Measurements from ENCODE around the gene HDGF. TPM values are rescaled to one million over a fixed set of nuclear protein-coding genes. Genes with fewer than 3 reads are reported as not detected.

The HDGF gene
- total RNA-seq, 3 donors from 2014 or later (not counting 1 experiment from before 2014, with no cell fraction given), result 95.3 to 110 (median 96.6) TPM

DNA sequence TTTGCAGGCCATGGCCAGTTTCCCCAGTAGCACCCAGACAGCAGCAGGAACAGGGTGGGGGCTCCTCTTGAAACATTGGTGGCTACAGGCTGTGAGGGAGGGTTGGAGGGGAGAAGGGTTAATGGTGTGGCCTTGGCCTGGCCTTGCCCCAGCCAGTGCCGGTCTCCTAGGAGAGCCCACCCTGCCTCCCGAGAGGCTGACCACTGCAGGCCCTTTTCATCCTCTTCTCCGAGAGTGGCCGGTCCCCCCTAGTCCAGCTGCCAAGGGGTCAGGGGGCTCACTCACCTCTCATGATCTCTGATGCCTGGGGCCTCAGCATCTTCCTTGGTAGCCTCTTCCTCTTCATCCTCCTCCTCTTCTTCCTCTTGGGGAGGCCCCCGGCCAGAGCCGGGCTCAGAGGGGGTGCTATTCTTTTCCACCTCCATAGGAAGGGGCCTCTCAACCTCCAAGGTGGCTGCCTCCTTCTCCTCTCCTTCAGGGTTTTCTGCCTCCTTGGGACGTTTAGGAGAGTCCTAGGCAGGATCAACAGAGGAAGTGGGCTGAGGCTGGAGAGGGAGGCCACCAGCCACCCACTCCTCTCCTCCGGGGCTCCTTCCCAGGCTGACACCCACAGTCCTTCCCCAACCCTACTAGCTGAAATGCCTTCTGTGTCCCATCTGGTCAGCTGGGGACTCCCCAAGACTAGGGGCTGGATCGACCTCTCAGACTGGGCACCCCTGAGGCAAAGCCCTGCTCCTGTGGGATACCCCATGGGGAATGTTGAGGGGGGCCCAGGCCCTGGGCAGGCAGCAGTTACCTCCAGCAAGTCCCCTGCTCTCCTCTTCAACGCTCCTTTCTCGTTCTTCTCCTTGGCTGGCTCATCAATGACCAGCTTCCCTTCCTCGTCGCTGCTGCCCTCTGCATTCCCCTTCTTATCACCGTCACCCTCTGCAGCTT is 7.8 kb downstream of the HDGF start:
- Mint-ChIP-seq H3K4me1 (peaks cover 52 to 54% of the 10 kb centered on the region in 2 donors), H3K27ac (peak overlapping the region; percentile 57 to 94), H3K36me3 (no peaks in the 10 kb centered on the region), H3K27me3 (ENCODE audit: low read depth in 2 of 2) (no peaks in the 10 kb centered on the region), H3K4me3 (no peak overlapping the region), H3K9me3 (no peaks in the 10 kb centered on the region)
- intact Hi-C loops (cut with micrococcal nuclease), result no loop called here
- 89% methylated on average over 13 of the region's 14 CpGs for WGBS (ENCODE audit: insufficient coverage)
- DNase-seq (peak in 1 of 2 donors; percentile 7), ATAC-seq (no peak)
- no peaks in the 10 kb centered on the region for H3K27me3 ChIP-seq (ENCODE audit: control insufficient read depth, insufficient read depth, low read length)
- H3K27ac ChIP-seq (ENCODE audit: low read length), result no peak overlapping the region
- H3K4me1 ChIP-seq (ENCODE audit: control insufficient read depth, insufficient read depth, low read length), result peaks cover 42% of the 10 kb centered on the region
- H3K4me3 ChIP-seq (ENCODE audit: low read length), result no peak overlapping the region
- peaks cover 16% of the 10 kb centered on the region for H3K36me3 ChIP-seq (ENCODE audit: control insufficient read depth, insufficient read depth, low read length)
- TF ChIP-seq, protein P1, sequence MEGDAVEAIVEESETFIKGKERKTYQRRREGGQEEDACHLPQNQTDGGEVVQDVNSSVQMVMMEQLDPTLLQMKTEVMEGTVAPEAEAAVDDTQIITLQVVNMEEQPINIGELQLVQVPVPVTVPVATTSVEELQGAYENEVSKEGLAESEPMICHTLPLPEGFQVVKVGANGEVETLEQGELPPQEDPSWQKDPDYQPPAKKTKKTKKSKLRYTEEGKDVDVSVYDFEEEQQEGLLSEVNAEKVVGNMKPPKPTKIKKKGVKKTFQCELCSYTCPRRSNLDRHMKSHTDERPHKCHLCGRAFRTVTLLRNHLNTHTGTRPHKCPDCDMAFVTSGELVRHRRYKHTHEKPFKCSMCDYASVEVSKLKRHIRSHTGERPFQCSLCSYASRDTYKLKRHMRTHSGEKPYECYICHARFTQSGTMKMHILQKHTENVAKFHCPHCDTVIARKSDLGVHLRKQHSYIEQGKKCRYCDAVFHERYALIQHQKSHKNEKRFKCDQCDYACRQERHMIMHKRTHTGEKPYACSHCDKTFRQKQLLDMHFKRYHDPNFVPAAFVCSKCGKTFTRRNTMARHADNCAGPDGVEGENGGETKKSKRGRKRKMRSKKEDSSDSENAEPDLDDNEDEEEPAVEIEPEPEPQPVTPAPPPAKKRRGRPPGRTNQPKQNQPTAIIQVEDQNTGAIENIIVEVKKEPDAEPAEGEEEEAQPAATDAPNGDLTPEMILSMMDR (IDR thresholded peaks at IDR 0.05), result no peak
- no peaks in the 10 kb centered on the region for H3K9me3 ChIP-seq (ENCODE audit: control insufficient read depth, insufficient read depth, low read length)

- no peak overlapping the region for H3K4me3 Mint-ChIP-seq
- 100% methylated on average over 3 of the region's 4 CpGs for WGBS (ENCODE audit: insufficient coverage)
Measured at GRCh38 chr1:156742801-156743200, 8.7 kb downstream of the HDGF start.

DNA sequence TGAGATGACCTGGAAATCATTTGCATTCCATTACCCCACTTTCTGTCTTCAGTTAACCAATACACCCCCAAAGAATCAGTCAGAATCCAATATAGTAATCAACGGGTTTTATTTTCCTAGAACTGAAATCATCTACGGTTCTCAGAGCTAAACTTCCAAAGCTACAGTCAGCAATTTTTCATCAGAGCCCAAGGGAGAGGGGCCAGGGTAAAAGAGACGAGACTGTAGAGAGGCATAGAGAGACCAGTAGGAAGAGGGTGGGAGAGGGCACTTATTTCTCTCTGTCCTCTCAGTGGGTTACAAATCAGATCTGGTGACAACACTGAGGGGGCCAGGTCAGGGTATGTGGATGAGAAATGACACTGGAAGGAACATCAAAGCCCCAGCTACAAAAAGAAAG is 9.5 kb downstream of the HDGF start:
- Histone ChIP-seq H3K4me3 (ENCODE audit: low read length) (no peak overlapping the region), H3K27me3 (ENCODE audit: control insufficient read depth, insufficient read depth, low read length) (no peaks in the 10 kb centered on the region), H3K9me3 (ENCODE audit: control insufficient read depth, insufficient read depth, low read length) (no peaks in the 10 kb centered on the region), H3K27ac (ENCODE audit: low read length) (peak overlapping the region; percentile 84), H3K4me1 (ENCODE audit: control insufficient read depth, insufficient read depth, low read length) (peaks cover 26% of the 10 kb centered on the region), H3K36me3 (ENCODE audit: control insufficient read depth, insufficient read depth, low read length) (peaks cover 23% of the 10 kb centered on the region)
- no peak for ATAC-seq
- intact Hi-C loops (cut with micrococcal nuclease), result no loop called here
- TF ChIP-seq, protein P1 (IDR thresholded peaks at IDR 0.05), result no peak
- no peak overlapping the region for H3K4me3 Mint-ChIP-seq
- H3K4me1 Mint-ChIP-seq, result peaks cover 39 to 40% of the 10 kb centered on the region in 2 donors
- peak overlapping the region; percentile 95 to 96 for H3K27ac Mint-ChIP-seq
- DNase-seq, result peak in 1 of 2 donors; percentile 7
- H3K27me3 Mint-ChIP-seq (ENCODE audit: low read depth in 2 of 2), result no peaks in the 10 kb centered on the region
- no peaks in the 10 kb centered on the region for H3K36me3 Mint-ChIP-seq
- 86% methylated on average over 3 of the region's 3 CpGs for WGBS (ENCODE audit: insufficient coverage)
- no peaks in the 10 kb centered on the region for H3K9me3 Mint-ChIP-seq

More at GRCh38 chr1:156742801-156743200, 8.7 kb downstream of the HDGF start:
- Histone ChIP-seq H3K4me1 (ENCODE audit: control insufficient read depth, insufficient read depth, low read length) (peaks cover 33% of the 10 kb centered on the region), H3K4me3 (ENCODE audit: low read length) (no peak overlapping the region), H3K36me3 (ENCODE audit: control insufficient read depth, insufficient read depth, low read length) (peaks cover 17% of the 10 kb centered on the region), H3K9me3 (ENCODE audit: control insufficient read depth, insufficient read depth, low read length) (no peaks in the 10 kb centered on the region), H3K27ac (ENCODE audit: low read length) (no peak overlapping the region), H3K27me3 (ENCODE audit: control insufficient read depth, insufficient read depth, low read length) (no peaks in the 10 kb centered on the region)
- Mint-ChIP-seq H3K27ac (peak overlapping the region; percentile 95 to 96), H3K27me3 (ENCODE audit: low read depth in 2 of 2) (no peaks in the 10 kb centered on the region), H3K4me1 (peaks cover 45 to 46% of the 10 kb centered on the region in 2 donors), H3K36me3 (no peaks in the 10 kb centered on the region), H3K9me3 (no peaks in the 10 kb centered on the region)
- intact Hi-C loops (cut with micrococcal nuclease), result no loop called here
- DNase-seq (peak in 1 of 2 donors; percentile 2), ATAC-seq (no peak)
- TF ChIP-seq, protein P1 (IDR thresholded peaks at IDR 0.05), result no peak

Data from natural killer cell (primary cell).